ENCODE data around the gene ZNF524.

DNA sequence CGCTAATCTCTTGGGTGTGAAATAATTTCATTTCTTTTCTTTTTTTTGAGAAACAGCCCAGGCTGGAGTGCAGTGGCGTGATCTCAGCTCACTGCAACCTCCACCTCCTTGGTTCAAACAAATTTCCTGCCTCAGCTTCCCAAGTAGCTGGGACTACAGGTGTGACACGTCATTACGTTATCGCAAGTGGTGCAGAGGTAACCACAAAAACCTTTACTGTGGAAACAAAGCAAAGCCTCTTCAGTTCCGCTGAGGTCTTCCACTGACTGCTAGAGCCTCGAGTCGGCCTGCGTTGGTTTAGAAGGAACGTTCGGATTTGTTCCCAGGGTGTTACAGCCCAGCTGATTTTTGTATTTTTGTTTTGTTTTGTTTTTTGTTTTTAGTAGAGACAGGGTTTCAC lies 26.3 kb downstream of the ZNF524 start:
- TF ChIP-seq, protein P1, sequence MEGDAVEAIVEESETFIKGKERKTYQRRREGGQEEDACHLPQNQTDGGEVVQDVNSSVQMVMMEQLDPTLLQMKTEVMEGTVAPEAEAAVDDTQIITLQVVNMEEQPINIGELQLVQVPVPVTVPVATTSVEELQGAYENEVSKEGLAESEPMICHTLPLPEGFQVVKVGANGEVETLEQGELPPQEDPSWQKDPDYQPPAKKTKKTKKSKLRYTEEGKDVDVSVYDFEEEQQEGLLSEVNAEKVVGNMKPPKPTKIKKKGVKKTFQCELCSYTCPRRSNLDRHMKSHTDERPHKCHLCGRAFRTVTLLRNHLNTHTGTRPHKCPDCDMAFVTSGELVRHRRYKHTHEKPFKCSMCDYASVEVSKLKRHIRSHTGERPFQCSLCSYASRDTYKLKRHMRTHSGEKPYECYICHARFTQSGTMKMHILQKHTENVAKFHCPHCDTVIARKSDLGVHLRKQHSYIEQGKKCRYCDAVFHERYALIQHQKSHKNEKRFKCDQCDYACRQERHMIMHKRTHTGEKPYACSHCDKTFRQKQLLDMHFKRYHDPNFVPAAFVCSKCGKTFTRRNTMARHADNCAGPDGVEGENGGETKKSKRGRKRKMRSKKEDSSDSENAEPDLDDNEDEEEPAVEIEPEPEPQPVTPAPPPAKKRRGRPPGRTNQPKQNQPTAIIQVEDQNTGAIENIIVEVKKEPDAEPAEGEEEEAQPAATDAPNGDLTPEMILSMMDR (IDR thresholded peaks at IDR 0.05) = no peak
- TF ChIP-seq, protein P2, sequence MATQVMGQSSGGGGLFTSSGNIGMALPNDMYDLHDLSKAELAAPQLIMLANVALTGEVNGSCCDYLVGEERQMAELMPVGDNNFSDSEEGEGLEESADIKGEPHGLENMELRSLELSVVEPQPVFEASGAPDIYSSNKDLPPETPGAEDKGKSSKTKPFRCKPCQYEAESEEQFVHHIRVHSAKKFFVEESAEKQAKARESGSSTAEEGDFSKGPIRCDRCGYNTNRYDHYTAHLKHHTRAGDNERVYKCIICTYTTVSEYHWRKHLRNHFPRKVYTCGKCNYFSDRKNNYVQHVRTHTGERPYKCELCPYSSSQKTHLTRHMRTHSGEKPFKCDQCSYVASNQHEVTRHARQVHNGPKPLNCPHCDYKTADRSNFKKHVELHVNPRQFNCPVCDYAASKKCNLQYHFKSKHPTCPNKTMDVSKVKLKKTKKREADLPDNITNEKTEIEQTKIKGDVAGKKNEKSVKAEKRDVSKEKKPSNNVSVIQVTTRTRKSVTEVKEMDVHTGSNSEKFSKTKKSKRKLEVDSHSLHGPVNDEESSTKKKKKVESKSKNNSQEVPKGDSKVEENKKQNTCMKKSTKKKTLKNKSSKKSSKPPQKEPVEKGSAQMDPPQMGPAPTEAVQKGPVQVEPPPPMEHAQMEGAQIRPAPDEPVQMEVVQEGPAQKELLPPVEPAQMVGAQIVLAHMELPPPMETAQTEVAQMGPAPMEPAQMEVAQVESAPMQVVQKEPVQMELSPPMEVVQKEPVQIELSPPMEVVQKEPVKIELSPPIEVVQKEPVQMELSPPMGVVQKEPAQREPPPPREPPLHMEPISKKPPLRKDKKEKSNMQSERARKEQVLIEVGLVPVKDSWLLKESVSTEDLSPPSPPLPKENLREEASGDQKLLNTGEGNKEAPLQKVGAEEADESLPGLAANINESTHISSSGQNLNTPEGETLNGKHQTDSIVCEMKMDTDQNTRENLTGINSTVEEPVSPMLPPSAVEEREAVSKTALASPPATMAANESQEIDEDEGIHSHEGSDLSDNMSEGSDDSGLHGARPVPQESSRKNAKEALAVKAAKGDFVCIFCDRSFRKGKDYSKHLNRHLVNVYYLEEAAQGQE (IDR thresholded peaks at IDR 0.05; ENCODE audit: insufficient read depth in 1 of 2, low read depth in 2 of 2, low read length in 1 of 2) = no peak
- TF ChIP-seq POLR2AphosphoS5 (IDR thresholded peaks at IDR 0.05; ENCODE audit: low read depth, low read length) = no peak

Data from Panc1 (cell line).